GM12891 (cell line): ENCODE measurements around the gene PAPPA2.

Source experiments
- POLR2A ChIP-seq: IDR thresholded peaks from 2 replicates; pipeline ENCODE4 v1.6.1; 2011; ENCODE audit warnings: low read depth, low read length, control low read depth
- POLR2AphosphoS5 ChIP-seq: IDR thresholded peaks from 2 replicates; pipeline ENCODE4 v1.6.1; 2011; ENCODE audit warnings: low read depth, low read length, control low read depth
- POU2F2 ChIP-seq: IDR thresholded peaks from 2 replicates; pipeline ENCODE4 v1.6.1; 2011; ENCODE audit warnings: low read depth, mild to moderate bottlenecking, control low read depth, low read length, moderate library complexity

DNA sequence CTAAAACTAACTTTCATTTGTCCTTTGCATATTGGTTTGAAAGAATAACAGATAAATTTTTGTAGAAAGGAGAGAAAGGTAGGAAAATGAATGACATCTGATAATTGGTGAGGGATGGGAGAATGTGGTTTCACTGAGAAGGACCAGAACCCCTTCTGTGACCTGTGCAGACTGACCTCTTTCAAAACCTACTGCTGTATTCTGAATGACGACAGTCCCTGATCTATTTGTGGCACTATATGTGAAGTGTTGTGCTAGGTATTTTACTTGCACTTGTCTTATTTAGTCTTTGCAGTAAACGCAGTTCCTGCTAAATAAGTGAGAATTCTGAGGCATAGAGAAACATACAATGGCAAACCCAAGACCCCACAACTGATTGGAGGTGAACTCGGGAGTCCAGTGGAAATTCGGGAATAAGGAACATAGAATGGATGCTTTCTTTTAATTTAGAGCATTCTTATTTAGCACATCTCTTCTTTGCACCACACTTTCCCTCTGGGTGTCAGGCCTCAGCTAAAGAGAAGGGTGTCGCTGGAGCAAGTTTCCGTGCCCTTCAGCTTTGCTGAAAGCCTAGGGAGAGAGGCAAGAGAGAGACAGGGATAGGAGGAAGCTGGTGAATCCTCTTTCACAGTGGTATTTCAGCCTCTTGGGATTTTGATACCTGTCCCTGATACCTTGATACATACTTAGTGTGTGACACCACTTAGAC is 230.2 kb downstream of the PAPPA2 start:
- TF ChIP-seq POLR2AphosphoS5 (no peak), POLR2A (no peak), POU2F2 (no peak)
